ENCODE results near the gene TRA2A. TPM values are rescaled to one million over a fixed set of nuclear protein-coding genes. Genes with fewer than 3 reads are reported as not detected.

TRA2A gene
- 164 and 169 TPM in 2 replicates for total RNA-seq (2021)
- long read RNA-seq, transcript TRA2A-201 (8 exons, 1,845 nt): major isoform, 515 of 695 reads
- long read RNA-seq, transcript TRA2A-212 (9 exons, 1,931 nt): minor isoform, 16 of 695 reads
- long read RNA-seq, partial matches to known transcripts: 12 of 695 reads
- long read RNA-seq, other reads (novel, unspliced or antisense): 145 of 695 reads

DNA sequence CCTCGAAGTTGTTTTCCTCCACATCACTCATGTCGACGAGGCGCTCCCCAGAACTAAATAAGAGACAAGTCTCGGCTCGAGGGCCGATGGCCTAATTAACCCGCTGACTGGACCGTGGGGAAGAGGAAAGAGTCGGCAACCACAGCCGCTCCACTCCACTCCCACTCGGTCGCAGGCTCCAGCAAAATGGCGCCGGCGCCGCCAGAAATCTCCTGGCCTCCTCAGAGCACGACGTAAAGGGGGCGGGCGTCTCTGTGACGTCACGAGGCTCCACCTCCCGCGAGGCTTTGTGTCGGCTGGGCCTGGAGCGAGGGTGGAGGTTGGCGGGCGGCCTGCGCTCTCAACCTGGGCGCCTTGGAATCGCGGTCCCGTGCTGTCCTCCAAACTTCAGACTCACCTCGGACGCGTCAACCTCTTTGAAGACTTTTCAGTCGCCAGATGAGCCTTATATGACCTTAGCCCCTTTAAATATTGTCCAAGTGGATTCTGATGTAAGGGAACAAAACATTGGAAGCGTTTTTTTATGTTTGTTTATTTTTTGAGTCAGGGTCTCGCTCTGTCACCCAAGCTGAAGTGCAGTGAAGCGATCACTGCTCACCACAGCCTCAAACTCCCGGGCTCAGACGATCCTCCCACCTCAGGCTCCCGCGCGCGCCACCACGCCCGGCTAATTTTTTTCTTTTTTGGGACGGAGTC lies at the start of gene TRA2A:
TRA2A (minus strand) TSS at position 188 of the 696 bp plus-strand sequence; CDS start at position 31, 157 bp downstream.
- Histone ChIP-seq H3K23me2 (ENCODE audit: insufficient read length, low read depth, low read length, poor library complexity, severe bottlenecking) (no peaks in the 10 kb centered on the region), H3K14ac (ENCODE audit: insufficient read depth, low read length) (peak within 1 kb of the TSS; percentile 100), H4K5ac (ENCODE audit: insufficient read length, low read depth, low read length) (peak within 1 kb of the TSS; percentile 95), H3K4me2 (ENCODE audit: insufficient read depth, insufficient read length, low read length) (peak within 1 kb of the TSS; percentile 63), H3K9me3 (ENCODE audit: control insufficient read depth, low read depth, low read length) (no peaks in the 10 kb centered on the region), H3K27me3 (ENCODE audit: insufficient read depth, low read length) (no peaks in the 10 kb centered on the region), H3K56ac (ENCODE audit: insufficient read length, low read depth, low read length) (peak within 1 kb of the TSS; percentile 84), H3K79me2 (ENCODE audit: insufficient read depth, low read length) (peaks cover 42% of the 10 kb centered on the region), H2BK5ac (ENCODE audit: insufficient read length, low read length) (peak within 1 kb of the TSS; percentile 92), H3K4me1 (ENCODE audit: insufficient read depth, low read length) (peaks cover 2% of the 10 kb centered on the region; the same call in 1 of the 2 replicates), H4K8ac (replicated peaks; ENCODE audit: insufficient read length, low read depth, low read length) (peak within 1 kb of the TSS; percentile 99), H3K27ac (ENCODE audit: insufficient read length, low read depth, low read length) (peak within 1 kb of the TSS; percentile 48), H3K23ac (ENCODE audit: insufficient read length, low read depth, low read length) (no peak within 1 kb of the TSS), H3K18ac (ENCODE audit: insufficient read length, low read depth, low read length) (peak within 1 kb of the TSS; percentile 100), H2BK15ac (ENCODE audit: low read depth, low read length) (no peak within 1 kb of the TSS), H4K20me1 (ENCODE audit: control insufficient read depth, insufficient read depth, insufficient read length) (no peaks in the 10 kb centered on the region), H3K9ac (ENCODE audit: extremely low read depth, insufficient read length, low read length) (peak within 1 kb of the TSS; percentile 99), H4K91ac (ENCODE audit: insufficient read length, low read depth, low read length) (peak within 1 kb of the TSS; percentile 99), H2BK12ac (ENCODE audit: insufficient read length, low read depth, low read length) (peak within 1 kb of the TSS; percentile 26), H2BK120ac (ENCODE audit: low read depth, low read length, poor library complexity, severe bottlenecking) (peak within 1 kb of the TSS; percentile 98), H3T11ph (ENCODE audit: low read length) (peak within 1 kb of the TSS; percentile 93), H2AFZ (ENCODE audit: low read length) (no peak within 1 kb of the TSS), H3K79me1 (ENCODE audit: insufficient read depth, low read depth, low read length, poor library complexity, severe bottlenecking) (no peaks in the 10 kb centered on the region), H2BK20ac (ENCODE audit: low read depth, low read length, poor library complexity, severe bottlenecking) (no peak within 1 kb of the TSS), H3K4ac (ENCODE audit: low read depth, low read length) (peak within 1 kb of the TSS; percentile 73), H2AK5ac (ENCODE audit: insufficient read length, low read length) (peak within 1 kb of the TSS; percentile 91)
- Mint-ChIP-seq H3K27me3 (ENCODE audit: low read depth) (peaks cover 2% of the 10 kb centered on the region), H3K4me3 (peak within 1 kb of the TSS; percentile 89 to 99), H3K27ac (peak within 1 kb of the TSS; percentile 100), H3K36me3 (ENCODE audit: insufficient read depth in 1 of 3, low read depth in 3 of 3) (peaks cover 11 to 33% (median 31%) of the 10 kb centered on the region in 3 experiments), H3K9me3 (peaks cover 0 to 3% of the 10 kb centered on the region in 2 experiments; a peak in 2 of 5 replicates), H3K4me1 (peaks cover 39 to 48% of the 10 kb centered on the region in 2 experiments)
- WGBS (ENCODE audit: extremely low coverage, insufficient read length, low lambda C conversion rate): no CpG with 5 or more reads among the region's 50 CpGs
- TF ChIP-seq, protein P1, sequence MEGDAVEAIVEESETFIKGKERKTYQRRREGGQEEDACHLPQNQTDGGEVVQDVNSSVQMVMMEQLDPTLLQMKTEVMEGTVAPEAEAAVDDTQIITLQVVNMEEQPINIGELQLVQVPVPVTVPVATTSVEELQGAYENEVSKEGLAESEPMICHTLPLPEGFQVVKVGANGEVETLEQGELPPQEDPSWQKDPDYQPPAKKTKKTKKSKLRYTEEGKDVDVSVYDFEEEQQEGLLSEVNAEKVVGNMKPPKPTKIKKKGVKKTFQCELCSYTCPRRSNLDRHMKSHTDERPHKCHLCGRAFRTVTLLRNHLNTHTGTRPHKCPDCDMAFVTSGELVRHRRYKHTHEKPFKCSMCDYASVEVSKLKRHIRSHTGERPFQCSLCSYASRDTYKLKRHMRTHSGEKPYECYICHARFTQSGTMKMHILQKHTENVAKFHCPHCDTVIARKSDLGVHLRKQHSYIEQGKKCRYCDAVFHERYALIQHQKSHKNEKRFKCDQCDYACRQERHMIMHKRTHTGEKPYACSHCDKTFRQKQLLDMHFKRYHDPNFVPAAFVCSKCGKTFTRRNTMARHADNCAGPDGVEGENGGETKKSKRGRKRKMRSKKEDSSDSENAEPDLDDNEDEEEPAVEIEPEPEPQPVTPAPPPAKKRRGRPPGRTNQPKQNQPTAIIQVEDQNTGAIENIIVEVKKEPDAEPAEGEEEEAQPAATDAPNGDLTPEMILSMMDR (conservative IDR thresholded peaks at IDR 0.05): no peak
- DNase-seq: peak; percentile 96
